Thyroid gland (tissue), 4 donors: ENCODE results near the gene NISCH. TPM values are rescaled to one million over a fixed set of nuclear protein-coding genes. Genes with fewer than 3 reads are reported as not detected.

Source experiments
- DNase-seq, 2 donors: peaks; one replicate each; pipeline ENCODE4 v3.0.0-alpha.2; 2019
- H3K27ac ChIP-seq, 3 donors: fragments of 200-600 bp; sonication (generic); 1 replicate in 2 of 3; 2 replicates in 1 of 3; pipeline ENCODE4 v1.5.1; 2016 to 2019; ENCODE audit warnings: mild to moderate bottlenecking in 1 of 3, moderate library complexity in 1 of 3
- H3K27me3 ChIP-seq: fragments of 200-600 bp; sonication (generic); one replicate; pipeline ENCODE4 v1.5.1; 2019
- H3K36me3 ChIP-seq, 2 donors: fragments of 200-600 bp; sonication (generic); one replicate each; pipeline ENCODE4 v1.5.1; 2016 to 2019
- H3K4me1 ChIP-seq, 2 donors: fragments of 200-600 bp; sonication (generic); one replicate each; pipeline ENCODE4 v1.5.1; 2017 to 2019
- H3K4me3 ChIP-seq, 3 donors: fragments of 200-600 bp; sonication (generic); replicated peaks in 1 of 3; 1 replicate in 2 of 3; 2 replicates in 1 of 3; pipeline ENCODE4 v1.5.1; 2016; ENCODE audit warnings: mild to moderate bottlenecking in 1 of 3
- H3K9me3 ChIP-seq: fragments of 200-600 bp; sonication (generic); one replicate; pipeline ENCODE4 v1.5.1; 2017
- CTCF ChIP-seq, 6 experiments: fragments of 200-600 bp in 3 of 6; fragments of 450-650 bp in 3 of 6; sonication (generic) in 3 of 6; IDR thresholded peaks; one replicate each; pipeline ENCODE4 v1.5.1; 2016 to 2019; ENCODE audit warnings: antibody characterized with exemption in 6 of 6, mild to moderate bottlenecking in 2 of 6, inconsistent platforms in 1 of 6, moderate library complexity in 1 of 6
- POLR2A ChIP-seq, 2 donors: fragments of 450-650 bp; IDR thresholded peaks; one replicate each; pipeline ENCODE4 v1.6.1; 2017; ENCODE audit warnings: antibody characterized with exemption in 2 of 2, mild to moderate bottlenecking in 2 of 2, moderate library complexity in 1 of 2
- WGBS, 2 donors: methylation state at CpG; one replicate each; pipeline ENCODE4 v1.1.5; 2017; 5-methylcytosine and 5-hydroxymethylcytosine counted together
- intact Hi-C: fragments of 100-400 bp; cut with DNase I; formaldehyde crosslinking; loops from one replicate; pipeline ENCODE4 v1.15.1; 2023
- total RNA-seq, 4 donors: library from RNA; depleted of rRNA; stranded (reverse); fragments of >200 nt; gene quantifications; one replicate each; pipeline ENCODE4 v1.2.3, GENCODE V29; 2016

The NISCH gene
- total RNA-seq, 4 donors from 2014 or later: 71.8 to 88.2 (median 86.2) TPM

GRCh38 chr3:52477076-52477795 lies 21.8 kb downstream of the NISCH start:
- intact Hi-C loops: no loop called here
- WGBS, 2 donors: 92 to 93% methylated on average over 14 to 16 of the region's 16 CpGs
- no peaks in the 10 kb centered on the region for H3K27me3 ChIP-seq
- H3K4me3 ChIP-seq: no peak overlapping the region
- H3K9me3 ChIP-seq: no peaks in the 10 kb centered on the region
- no peak for TF ChIP-seq CTCF (IDR thresholded peaks at IDR 0.05)
- no peak for TF ChIP-seq POLR2A (IDR thresholded peaks at IDR 0.05)
- H3K27ac ChIP-seq: no peak overlapping the region
- no peak for DNase-seq
- H3K36me3 ChIP-seq: peaks cover 75 to 91% of the 10 kb centered on the region in 2 donors
- no peaks in the 10 kb centered on the region for H3K4me1 ChIP-seq

DNA sequence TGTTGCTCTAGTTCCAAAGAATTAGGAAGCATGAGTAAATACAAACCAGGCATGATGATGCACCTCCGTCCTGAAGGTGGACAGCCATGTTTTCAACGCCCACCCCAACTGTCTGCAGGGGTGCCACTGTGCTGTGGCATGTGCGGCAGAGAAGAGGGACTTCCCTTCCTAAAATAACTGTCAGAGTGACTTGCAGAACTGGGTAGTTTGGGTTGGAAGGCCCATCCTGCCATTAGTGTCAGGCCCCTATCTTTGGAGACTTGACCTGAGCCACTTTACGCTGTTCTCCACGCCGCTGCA lies 22.3 kb downstream of the NISCH start:
- TF ChIP-seq POLR2A (IDR thresholded peaks at IDR 0.05) (no peak), CTCF (IDR thresholded peaks at IDR 0.05) (no peak)
- intact Hi-C loops: no loop called here
- no peaks in the 10 kb centered on the region for H3K4me1 ChIP-seq
- H3K27ac ChIP-seq: no peak overlapping the region
- H3K4me3 ChIP-seq: no peak overlapping the region
- 92 to 99% methylated on average over 6 of the region's 6 CpGs for WGBS, 2 donors
- no peaks in the 10 kb centered on the region for H3K9me3 ChIP-seq
- H3K27me3 ChIP-seq: no peaks in the 10 kb centered on the region
- no peak for DNase-seq
- H3K36me3 ChIP-seq: peaks cover 70 to 86% of the 10 kb centered on the region in 2 donors

DNA sequence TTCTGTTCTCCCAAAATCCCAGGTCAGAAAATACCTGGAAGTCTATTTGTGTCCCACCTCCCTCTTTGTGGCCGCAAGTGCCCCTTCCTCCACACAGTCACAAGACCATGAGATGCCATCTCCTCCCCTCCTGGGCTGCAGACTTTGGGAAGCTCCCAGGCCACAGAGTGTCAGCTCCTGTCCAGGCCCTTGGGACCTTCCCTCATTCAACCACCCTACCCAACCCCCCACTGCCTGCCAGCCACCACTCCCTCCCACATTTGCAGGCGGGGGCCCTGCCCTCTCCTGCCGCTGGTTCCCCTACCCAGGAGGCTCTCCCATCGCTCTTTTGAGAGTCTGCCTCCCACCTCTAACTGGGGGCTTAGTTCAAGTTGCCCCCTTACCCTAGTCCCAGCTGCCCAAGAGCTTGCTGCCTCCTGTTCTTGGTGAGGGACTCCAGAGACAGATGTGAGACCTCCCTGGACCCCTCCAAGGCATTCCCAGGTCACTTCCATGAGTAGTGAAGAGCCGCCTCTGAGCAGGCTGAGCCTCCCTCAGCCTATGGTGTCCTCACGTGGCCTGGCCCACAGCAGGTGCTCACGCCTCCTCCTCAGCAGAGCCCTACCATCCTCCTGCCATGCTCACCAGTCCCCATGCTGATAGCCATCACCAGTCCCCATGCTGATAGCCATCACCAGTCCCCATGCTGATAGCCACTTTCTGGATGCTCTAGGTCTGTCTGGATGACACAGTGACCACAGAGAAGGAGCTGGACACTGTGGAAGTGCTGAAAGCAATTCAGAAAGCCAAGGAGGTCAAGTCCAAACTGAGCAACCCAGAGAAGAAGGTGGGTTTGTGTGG lies 23.9 kb downstream of the NISCH start:
- Histone ChIP-seq H3K4me3 (no peak overlapping the region), H3K27ac (no peak overlapping the region), H3K9me3 (no peaks in the 10 kb centered on the region), H3K36me3 (peaks cover 57 to 72% of the 10 kb centered on the region in 2 donors), H3K4me1 (no peaks in the 10 kb centered on the region), H3K27me3 (no peaks in the 10 kb centered on the region)
- DNase-seq: no peak
- intact Hi-C loops: no loop called here
- TF ChIP-seq CTCF (IDR thresholded peaks at IDR 0.05): no peak
- TF ChIP-seq POLR2A (IDR thresholded peaks at IDR 0.05): no peak
- 96 to 98% methylated on average over 5 to 7 of the region's 7 CpGs for WGBS, 2 donors

GRCh38 chr3:52479877-52480575 lies 24.6 kb downstream of the NISCH start:
- no peak for TF ChIP-seq CTCF (IDR thresholded peaks at IDR 0.05)
- TF ChIP-seq POLR2A (IDR thresholded peaks at IDR 0.05): no peak
- H3K36me3 ChIP-seq: peaks cover 57 to 66% of the 10 kb centered on the region in 2 donors
- H3K27me3 ChIP-seq: no peaks in the 10 kb centered on the region
- no peaks in the 10 kb centered on the region for H3K9me3 ChIP-seq
- no peak overlapping the region for H3K27ac ChIP-seq
- 82 to 91% methylated on average over 13 to 16 of the region's 16 CpGs for WGBS, 2 donors
- intact Hi-C loops: no loop called here
- no peak overlapping the region for H3K4me3 ChIP-seq
- H3K4me1 ChIP-seq: no peaks in the 10 kb centered on the region
- DNase-seq: no peak
